Prostate gland (tissue), 2 donors: Measurements from ENCODE around the gene LMLN. TPM values are rescaled to one million over a fixed set of nuclear protein-coding genes. Genes with fewer than 3 reads are reported as not detected.

Source experiments
- DNase-seq: peaks from one replicate; pipeline ENCODE4 v3.0.0-alpha.2; 2019; ENCODE audit warnings: low spot score
- H3K27ac ChIP-seq, 2 donors: fragments of 200-600 bp; sonication (generic); 2 replicates each; pipeline ENCODE4 v1.5.1; 2017 to 2019
- H3K27me3 ChIP-seq: fragments of 200-600 bp; sonication (generic); replicated peaks from 2 replicates; pipeline ENCODE4 v1.5.1; 2019; ENCODE audit not compliant: insufficient read depth
- H3K36me3 ChIP-seq, 2 donors: fragments of 200-600 bp; sonication (generic); 1 replicate in 1 of 2; 2 replicates in 1 of 2; pipeline versions ENCODE4 v1.5.1 to v1.8.1; 2017 to 2019
- H3K4me1 ChIP-seq: fragments of 200-600 bp; sonication (generic); replicated peaks from 2 replicates; pipeline ENCODE4 v1.5.1; 2019
- H3K4me3 ChIP-seq, 2 donors: fragments of 200-600 bp; sonication (generic); 2 replicates each; pipeline ENCODE4 v1.5.1; 2017 to 2019
- H3K9me3 ChIP-seq: fragments of 200-600 bp; sonication (generic); 2 replicates; pipeline ENCODE4 v1.5.1; 2017
- POLR2A ChIP-seq: fragments of 450-650 bp; IDR thresholded peaks from one replicate; pipeline ENCODE4 v1.6.1; 2016; ENCODE audit warnings: antibody characterized with exemption, mild to moderate bottlenecking
- POLR2AphosphoS5 ChIP-seq: sonication (generic); formaldehyde crosslinking; IDR thresholded peaks from one replicate; pipeline ENCODE4 v1.6.1; 2017; ENCODE audit warnings: antibody characterized with exemption
- WGBS: methylation state at CpG from one replicate; pipeline ENCODE4 v1.1.5; 2018; 5-methylcytosine and 5-hydroxymethylcytosine counted together
- intact Hi-C: fragments of 100-400 bp; cut with DNase I; formaldehyde crosslinking; loops from one replicate; pipeline ENCODE4 v1.14.2; 2022
- total RNA-seq, 2 donors: library from RNA; depleted of rRNA; stranded (reverse); fragments of >200 nt; gene quantifications; one replicate each; pipeline ENCODE4 v1.1.0, GENCODE V29; 2016
- TF ChIP-seq, protein P1 (sequence below), 4 experiments: fragments of 200-600 bp in 2 of 4; fragments of 450-650 bp in 2 of 4; sonication (generic) in 2 of 4; IDR thresholded peaks; 1 replicate in 3 of 4; 2 replicates in 1 of 4; pipeline ENCODE4 v1.5.1; 2016 to 2019; ENCODE audit warnings: antibody characterized with exemption in 4 of 4, mild to moderate bottlenecking in 2 of 4, moderate library complexity in 2 of 4

The LMLN gene
- total RNA-seq, 2 donors from 2014 or later, result 6.8 to 16.9 TPM

DNA sequence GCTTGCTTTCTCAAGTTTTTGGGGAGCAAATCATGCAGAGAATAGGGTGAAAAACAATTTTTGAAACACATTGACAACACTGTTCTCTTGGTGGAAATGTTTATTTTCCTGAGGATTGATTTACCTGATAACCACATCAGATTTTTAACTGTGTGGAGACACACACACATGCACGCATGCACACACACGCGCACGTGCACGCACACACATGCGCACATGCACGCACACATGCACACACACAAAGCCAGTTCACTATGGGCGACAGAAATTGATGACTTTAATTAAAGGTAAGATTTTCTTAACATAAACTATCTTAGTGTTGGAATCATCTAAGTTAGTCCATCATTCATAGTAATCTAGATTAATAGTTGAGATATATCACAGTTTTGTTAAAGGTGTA is 15.3 kb downstream of the LMLN start:
- WGBS, result 95% methylated on average over 8 of the region's 8 CpGs

DNA sequence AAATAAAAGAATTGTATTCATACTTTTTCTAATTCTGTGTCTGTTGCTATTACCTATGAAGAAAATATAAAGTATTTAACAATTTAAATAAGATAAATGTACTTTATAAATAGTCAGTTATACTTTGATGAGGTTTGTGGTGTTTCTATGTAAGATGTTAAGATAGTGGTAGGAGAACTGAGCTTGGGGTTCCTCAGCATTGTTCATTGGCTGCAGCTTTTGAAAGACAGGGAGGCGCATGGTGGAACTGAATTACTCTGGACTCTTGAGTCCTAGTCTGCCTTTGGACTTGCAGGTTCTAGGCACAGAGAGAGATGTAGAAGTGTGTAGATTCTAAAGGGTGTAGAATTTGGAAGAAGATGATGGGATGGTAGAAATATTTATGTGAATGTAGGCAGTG is 23.1 kb downstream of the LMLN start:
- intact Hi-C loops, result no loop called here
- Histone ChIP-seq H3K36me3 (no peaks in the 10 kb centered on the region), H3K4me1 (no peaks in the 10 kb centered on the region), H3K9me3 (no peaks in the 10 kb centered on the region), H3K27ac (no peak overlapping the region), H3K4me3 (no peak overlapping the region), H3K27me3 (no peaks in the 10 kb centered on the region)
- no peak for DNase-seq
- no peak for TF ChIP-seq POLR2AphosphoS5
- TF ChIP-seq POLR2A, result no peak
- TF ChIP-seq, protein P1, sequence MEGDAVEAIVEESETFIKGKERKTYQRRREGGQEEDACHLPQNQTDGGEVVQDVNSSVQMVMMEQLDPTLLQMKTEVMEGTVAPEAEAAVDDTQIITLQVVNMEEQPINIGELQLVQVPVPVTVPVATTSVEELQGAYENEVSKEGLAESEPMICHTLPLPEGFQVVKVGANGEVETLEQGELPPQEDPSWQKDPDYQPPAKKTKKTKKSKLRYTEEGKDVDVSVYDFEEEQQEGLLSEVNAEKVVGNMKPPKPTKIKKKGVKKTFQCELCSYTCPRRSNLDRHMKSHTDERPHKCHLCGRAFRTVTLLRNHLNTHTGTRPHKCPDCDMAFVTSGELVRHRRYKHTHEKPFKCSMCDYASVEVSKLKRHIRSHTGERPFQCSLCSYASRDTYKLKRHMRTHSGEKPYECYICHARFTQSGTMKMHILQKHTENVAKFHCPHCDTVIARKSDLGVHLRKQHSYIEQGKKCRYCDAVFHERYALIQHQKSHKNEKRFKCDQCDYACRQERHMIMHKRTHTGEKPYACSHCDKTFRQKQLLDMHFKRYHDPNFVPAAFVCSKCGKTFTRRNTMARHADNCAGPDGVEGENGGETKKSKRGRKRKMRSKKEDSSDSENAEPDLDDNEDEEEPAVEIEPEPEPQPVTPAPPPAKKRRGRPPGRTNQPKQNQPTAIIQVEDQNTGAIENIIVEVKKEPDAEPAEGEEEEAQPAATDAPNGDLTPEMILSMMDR (IDR thresholded peaks at IDR 0.05), result no peak
- 100% methylated on average over 1 of the region's 1 CpG for WGBS

More for the DNA sequence above, 15.3 kb downstream of the LMLN start:
- Histone ChIP-seq H3K36me3 (no peaks in the 10 kb centered on the region), H3K9me3 (no peaks in the 10 kb centered on the region), H3K27ac (no peak overlapping the region), H3K27me3 (no peaks in the 10 kb centered on the region), H3K4me3 (no peak overlapping the region), H3K4me1 (no peaks in the 10 kb centered on the region)
- intact Hi-C loops, result no loop called here
- DNase-seq, result no peak
- TF ChIP-seq POLR2A (no peak), POLR2AphosphoS5 (no peak)
- TF ChIP-seq, protein P1 (IDR thresholded peaks at IDR 0.05), result no peak

DNA sequence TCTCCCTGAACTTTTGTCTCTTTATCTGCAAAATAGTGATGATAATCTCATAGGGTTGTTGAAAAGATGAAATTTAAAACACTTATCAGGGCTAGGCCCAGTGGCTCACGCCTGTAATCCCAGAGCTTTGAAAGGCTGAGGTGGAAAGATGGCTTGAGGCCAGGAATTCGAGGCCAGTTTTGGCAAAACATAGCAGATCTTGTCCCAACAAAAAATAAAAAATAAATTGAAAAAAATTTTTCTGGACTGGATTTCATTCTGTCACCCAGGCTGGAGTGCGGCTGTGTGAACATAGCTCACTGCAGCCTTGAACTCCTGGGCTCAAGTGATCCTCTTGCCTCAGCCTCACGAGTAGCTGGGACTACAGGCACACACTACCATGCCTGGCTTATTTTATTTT is 29.6 kb downstream of the LMLN start:
- H3K27ac ChIP-seq, result no peak overlapping the region
- no peaks in the 10 kb centered on the region for H3K36me3 ChIP-seq
- intact Hi-C loops, result no loop called here
- no peak overlapping the region for H3K4me3 ChIP-seq
- no peak for DNase-seq
- TF ChIP-seq, protein P1 (IDR thresholded peaks at IDR 0.05), result no peak
- TF ChIP-seq POLR2AphosphoS5 (no peak), POLR2A (no peak)
- WGBS, result 73% methylated on average over 4 of the region's 4 CpGs
- no peaks in the 10 kb centered on the region for H3K4me1 ChIP-seq
- no peaks in the 10 kb centered on the region for H3K27me3 ChIP-seq
- no peaks in the 10 kb centered on the region for H3K9me3 ChIP-seq

DNA sequence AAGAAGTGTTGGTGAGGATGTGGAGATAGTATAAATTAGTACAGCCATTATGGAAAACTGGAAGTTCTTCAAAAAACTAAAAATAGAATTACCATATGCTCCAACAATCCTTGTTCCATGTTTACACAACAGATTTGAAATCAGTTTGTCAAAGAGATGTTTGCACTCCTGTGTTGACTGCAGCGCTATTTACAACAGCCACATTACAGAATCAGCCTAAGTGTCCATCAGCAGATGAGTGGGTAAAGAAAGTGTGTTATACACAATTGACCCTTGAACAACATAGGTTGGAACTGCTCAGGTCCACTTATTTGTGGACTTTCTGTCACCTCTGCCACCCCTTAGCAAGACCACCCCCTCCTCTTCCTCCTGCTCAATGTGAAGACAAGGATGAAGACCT is 34.7 kb downstream of the LMLN start:
- intact Hi-C loops, result no loop called here
- no peak for DNase-seq
- H3K36me3 ChIP-seq, result no peaks in the 10 kb centered on the region
- TF ChIP-seq POLR2AphosphoS5, result no peak
- 91% methylated on average over 1 of the region's 1 CpG for WGBS
- no peak overlapping the region for H3K27ac ChIP-seq
- no peak overlapping the region for H3K4me3 ChIP-seq
- H3K9me3 ChIP-seq, result no peaks in the 10 kb centered on the region
- no peaks in the 10 kb centered on the region for H3K27me3 ChIP-seq
- no peaks in the 10 kb centered on the region for H3K4me1 ChIP-seq

DNA sequence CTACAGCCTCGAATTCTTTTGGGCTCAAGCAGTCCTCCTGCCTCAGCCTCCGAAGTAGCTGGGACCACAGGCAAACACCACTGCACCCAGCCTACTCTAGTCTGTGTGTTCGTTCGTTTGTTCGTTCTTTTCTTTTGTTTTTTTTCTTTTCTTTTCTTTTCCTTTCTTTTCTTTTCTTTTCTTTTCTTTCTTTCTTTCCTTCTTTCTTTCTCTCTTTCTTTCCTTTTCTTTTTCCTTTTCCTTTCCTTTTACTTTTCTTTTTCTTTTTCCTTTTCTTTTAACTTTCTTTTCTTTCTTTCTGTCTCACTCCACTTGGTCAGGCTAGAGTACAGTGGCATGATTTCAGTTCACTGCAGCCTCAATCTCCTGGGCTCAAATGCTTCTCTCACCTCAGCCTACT is 36.8 kb downstream of the LMLN start:
- intact Hi-C loops, result no loop called here
- Histone ChIP-seq H3K4me3 (no peak overlapping the region), H3K36me3 (no peaks in the 10 kb centered on the region), H3K4me1 (no peaks in the 10 kb centered on the region), H3K27me3 (no peaks in the 10 kb centered on the region), H3K27ac (no peak overlapping the region), H3K9me3 (no peaks in the 10 kb centered on the region)
- WGBS, result 94% methylated on average over 5 of the region's 5 CpGs
- no peak for DNase-seq
- no peak for TF ChIP-seq POLR2AphosphoS5

DNA sequence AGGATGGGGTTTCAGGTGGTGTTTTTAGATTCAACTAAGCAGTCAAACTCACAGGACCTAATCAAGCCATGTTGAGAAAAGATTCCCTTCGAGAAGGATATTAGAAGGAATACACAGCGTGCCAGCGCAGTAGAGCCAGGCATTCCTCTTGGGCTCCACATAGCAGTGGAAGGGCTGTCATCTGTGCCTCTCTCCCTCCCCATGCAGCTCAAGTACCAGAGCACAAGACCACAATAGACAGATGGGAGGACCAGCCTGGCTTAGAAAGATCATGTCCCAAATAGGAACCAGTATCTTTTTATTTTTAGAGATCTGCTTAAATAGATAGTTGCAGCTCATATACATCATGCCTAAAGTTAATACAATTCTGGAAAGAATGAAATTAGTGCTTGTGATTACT is 37.9 kb downstream of the LMLN start:
- intact Hi-C loops, result no loop called here
- H3K4me3 ChIP-seq, result no peak overlapping the region
- no peaks in the 10 kb centered on the region for H3K27me3 ChIP-seq
- no peak for DNase-seq
- no peaks in the 10 kb centered on the region for H3K9me3 ChIP-seq
- no peak overlapping the region for H3K27ac ChIP-seq
- no peaks in the 10 kb centered on the region for H3K4me1 ChIP-seq
- 94% methylated on average over 3 of the region's 3 CpGs for WGBS
- TF ChIP-seq POLR2AphosphoS5 (no peak), POLR2A (no peak)
- TF ChIP-seq, protein P1 (IDR thresholded peaks at IDR 0.05), result no peak
- H3K36me3 ChIP-seq, result no peaks in the 10 kb centered on the region
